Stimulated activated CD8-positive, alpha-beta memory T cell treated with anti-CD3 and anti-CD28 coated beads, Interleukin-12 subunit alpha, Interleukin-12 subunit beta, amount 100 ng/mL, for 4 hours (primary cell): ENCODE data around the gene SPATA31A5.
"Not testable (repeated sequence)": the region's sequence is repeated elsewhere in the genome, so short reads cannot be mapped to it uniquely, and the experiment has no call there.

Experiments
- DNase-seq: peaks from one replicate; pipeline ENCODE4 v3.0.0-alpha.2; 2020; ENCODE audit warnings: low read depth

Gene SPATA31A5

GRCh38 chr9:60914107-60914506, at the start of gene SPATA31A5:
SPATA31A5 (plus strand) TSS chr9:60914407; CDS start chr9:60914436, 29 bp downstream.
- not testable (repeated sequence) for DNase-seq

GRCh38 chr9:60962990-60963350, 48.8 kb downstream of the SPATA31A5 start:
- DNase-seq: not testable (repeated sequence)

- not testable (repeated sequence) for DNase-seq
These were observed 52.2 kb downstream of the SPATA31A5 start for GRCh38 chr9:60966382-60966781.
